Measurements from ENCODE around the gene MCM6. TPM values are rescaled to one million over a fixed set of nuclear protein-coding genes. Genes with fewer than 3 reads are reported as not detected.
"Not testable (repeated sequence)": the region's sequence is repeated elsewhere in the genome, so short reads cannot be mapped to it uniquely, and the experiment has no call there.

The MCM6 gene
- total RNA-seq, 2 donors from 2014 or later, result 75.3 to 129 TPM

DNA sequence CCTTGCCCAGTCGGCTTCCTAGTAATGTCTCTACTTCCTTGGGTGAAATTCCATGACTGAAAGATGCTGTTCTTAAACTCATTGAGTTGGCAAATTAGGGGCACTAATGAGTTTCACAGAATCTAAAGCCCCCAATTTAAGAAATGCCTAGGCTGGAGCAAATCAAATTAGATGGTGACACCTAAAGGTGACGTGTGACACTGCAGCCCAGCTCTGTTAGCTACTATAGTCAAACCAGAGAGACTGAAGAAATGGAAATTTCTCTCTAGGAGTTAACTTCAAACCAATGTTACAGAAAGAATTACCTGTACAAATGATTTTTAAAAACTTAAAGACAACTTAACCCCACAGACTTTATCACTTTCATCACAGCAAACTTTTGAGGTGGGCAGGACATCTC lies 76.5 kb downstream of the MCM6 start:
- no peak overlapping the region for H3K27ac Mint-ChIP-seq
- H3K36me3 Mint-ChIP-seq, result peaks cover 7% of the 10 kb centered on the region
- H3K9me3 Mint-ChIP-seq, result peaks cover 3% of the 10 kb centered on the region
- no peak overlapping the region for H3K4me3 Mint-ChIP-seq
- H3K27me3 Mint-ChIP-seq, result peaks cover 0 to 2% of the 10 kb centered on the region in 2 donors
- DNase-seq (ENCODE audit: low spot score) (no peak), ATAC-seq (no peak)
- H3K4me1 Mint-ChIP-seq (ENCODE audit: low read depth in 2 of 2), result peaks cover 3 to 9% of the 10 kb centered on the region in 2 donors

DNA sequence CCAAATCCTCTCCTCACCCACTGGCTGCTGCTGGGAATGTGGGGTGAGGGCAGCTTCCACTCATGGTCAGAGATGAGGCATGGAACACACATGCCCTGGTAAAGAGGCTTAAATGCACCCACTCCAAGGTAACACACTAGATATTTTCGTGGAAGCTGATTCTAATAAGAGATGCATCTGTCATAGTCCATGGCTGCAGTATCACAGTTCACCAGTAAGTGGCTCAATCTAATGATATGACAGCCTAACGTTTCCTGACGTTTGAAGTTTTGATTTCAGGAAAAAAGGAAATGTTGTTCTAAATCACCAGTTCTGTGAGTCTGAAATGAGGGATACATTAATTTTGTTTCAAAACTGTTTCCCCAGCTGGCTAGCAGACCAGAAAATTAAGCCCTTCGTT lies 77.5 kb downstream of the MCM6 start:
- Mint-ChIP-seq H3K27me3 (peaks cover 0 to 4% of the 10 kb centered on the region in 2 donors), H3K27ac (no peak overlapping the region), H3K4me3 (no peak overlapping the region), H3K4me1 (ENCODE audit: low read depth in 2 of 2) (peaks cover 3 to 9% of the 10 kb centered on the region in 2 donors), H3K36me3 (peaks cover 7% of the 10 kb centered on the region), H3K9me3 (peaks cover 3% of the 10 kb centered on the region)
- no peak for DNase-seq (ENCODE audit: low spot score)
- no peak for ATAC-seq

DNA sequence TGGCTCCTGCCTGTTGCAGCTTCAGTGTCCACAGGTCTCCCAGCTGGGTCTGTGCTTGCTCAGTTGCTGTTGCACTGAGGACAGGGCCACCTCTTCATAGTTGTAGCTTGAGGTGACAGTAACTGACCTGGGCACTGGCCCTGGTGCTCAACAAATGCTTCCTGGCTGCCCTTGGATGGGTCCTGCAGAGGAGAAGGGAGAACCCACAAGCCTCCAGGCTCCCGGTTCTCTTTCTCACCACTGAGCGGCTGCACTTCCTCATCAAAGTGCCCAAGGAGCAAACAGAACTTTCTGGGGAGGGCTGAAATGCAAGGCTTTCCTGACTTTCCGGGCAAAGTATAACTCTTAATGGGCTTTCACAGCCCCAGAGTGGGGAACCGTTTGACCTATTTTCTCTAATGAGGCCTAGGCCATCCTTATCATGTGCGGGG lies 78.0 kb downstream of the MCM6 start:
- Mint-ChIP-seq H3K9me3 (peaks cover 3% of the 10 kb centered on the region), H3K27me3 (peaks cover 0 to 4% of the 10 kb centered on the region in 2 donors), H3K4me1 (ENCODE audit: low read depth in 2 of 2) (peaks cover 3 to 9% of the 10 kb centered on the region in 2 donors), H3K27ac (no peak overlapping the region), H3K4me3 (no peak overlapping the region), H3K36me3 (peaks cover 7% of the 10 kb centered on the region)
- DNase-seq (ENCODE audit: low spot score) (no peak), ATAC-seq (no peak)

GRCh38 chr2:135797497-135798274 lies 78.6 kb downstream of the MCM6 start:
- H3K36me3 Mint-ChIP-seq, result peaks cover 7% of the 10 kb centered on the region
- ATAC-seq, result peak; percentile 73 to 82
- H3K4me1 Mint-ChIP-seq (ENCODE audit: low read depth in 2 of 2), result peaks cover 7 to 15% of the 10 kb centered on the region in 2 donors
- H3K9me3 Mint-ChIP-seq, result peaks cover 3% of the 10 kb centered on the region
- DNase-seq (ENCODE audit: low spot score), result peak; percentile 82
- H3K27me3 Mint-ChIP-seq, result peaks cover 0 to 4% of the 10 kb centered on the region in 2 donors
- no peak overlapping the region for H3K4me3 Mint-ChIP-seq
- H3K27ac Mint-ChIP-seq, result no peak overlapping the region

- no peaks in the 10 kb centered on the region for H3K9me3 Mint-ChIP-seq
- ATAC-seq, result no peak
- peaks cover 17 to 25% of the 10 kb centered on the region in 2 donors for H3K4me1 Mint-ChIP-seq (ENCODE audit: low read depth in 2 of 2)
- peaks cover 0 to 4% of the 10 kb centered on the region in 2 donors for H3K27me3 Mint-ChIP-seq
- H3K4me3 Mint-ChIP-seq, result no peak overlapping the region
- DNase-seq (ENCODE audit: low spot score), result no peak
- H3K36me3 Mint-ChIP-seq, result peaks cover 7% of the 10 kb centered on the region
- no peak overlapping the region for H3K27ac Mint-ChIP-seq
Observed at GRCh38 chr2:135796606-135797005, 79.6 kb downstream of the MCM6 start.

- not testable (repeated sequence) for ATAC-seq; H3K4me3 Mint-ChIP-seq; H3K27me3 Mint-ChIP-seq; H3K36me3 Mint-ChIP-seq; H3K27ac Mint-ChIP-seq; H3K9me3 Mint-ChIP-seq; DNase-seq (ENCODE audit: low spot score)
- H3K4me1 Mint-ChIP-seq (ENCODE audit: low read depth in 2 of 2), result peaks cover 24 to 30% of the 10 kb centered on the region in 2 donors
Observed at GRCh38 chr2:135795641-135796040, 80.6 kb downstream of the MCM6 start.

- ATAC-seq (peak; percentile 68 to 75), DNase-seq (ENCODE audit: low spot score) (no peak)
- no peaks in the 10 kb centered on the region for H3K9me3 Mint-ChIP-seq
- peaks cover 0 to 4% of the 10 kb centered on the region in 2 donors for H3K27me3 Mint-ChIP-seq
- no peak overlapping the region for H3K4me3 Mint-ChIP-seq
- H3K36me3 Mint-ChIP-seq, result no peaks in the 10 kb centered on the region
- H3K4me1 Mint-ChIP-seq (ENCODE audit: low read depth in 2 of 2), result peaks cover 23 to 27% of the 10 kb centered on the region in 2 donors
- H3K27ac Mint-ChIP-seq, result peak overlapping the region in 1 of 2 donors; percentile 16
Observed at GRCh38 chr2:135792401-135793150, 83.7 kb downstream of the MCM6 start.

GRCh38 chr2:135791418-135792190 lies 84.6 kb downstream of the MCM6 start:
- Mint-ChIP-seq H3K27ac (peak overlapping the region in 1 of 2 donors; percentile 16), H3K4me3 (peak overlapping the region; percentile 26), H3K36me3 (no peaks in the 10 kb centered on the region), H3K4me1 (ENCODE audit: low read depth in 2 of 2) (peaks cover 21 to 24% of the 10 kb centered on the region in 2 donors), H3K9me3 (no peaks in the 10 kb centered on the region), H3K27me3 (peaks cover 0 to 4% of the 10 kb centered on the region in 2 donors)
- DNase-seq (ENCODE audit: low spot score) (no peak), ATAC-seq (no peak)

GRCh38 chr2:135790423-135790822 lies 85.8 kb downstream of the MCM6 start:
- no peak for ATAC-seq
- DNase-seq (ENCODE audit: low spot score), result no peak
- Mint-ChIP-seq H3K27me3 (peaks cover 0 to 4% of the 10 kb centered on the region in 2 donors), H3K9me3 (no peaks in the 10 kb centered on the region), H3K4me1 (ENCODE audit: low read depth in 2 of 2) (peaks cover 21 to 24% of the 10 kb centered on the region in 2 donors), H3K4me3 (no peak overlapping the region), H3K36me3 (peaks cover 7% of the 10 kb centered on the region), H3K27ac (no peak overlapping the region)

Other genes with a start within 250 kb of the MCM6 start
- 100 to 1,000 TPM; 123 to 138 TPM for gene UBXN4, start 134.6 kb downstream of the MCM6 start, total RNA-seq
- gene LCT, start 39.3 kb downstream of the MCM6 start, total RNA-seq, result under 1 TPM; 0.33 to 0.50 TPM
- gene DARS1, start 109.2 kb upstream of the MCM6 start, total RNA-seq, result 100 to 1,000 TPM; 113 to 116 TPM
- 10 to 100 TPM; 72.1 to 74.8 TPM for gene CXCR4, start 241.7 kb upstream of the MCM6 start, total RNA-seq